Measurements from ENCODE around the gene MKS1.

The MKS1 gene

DNA sequence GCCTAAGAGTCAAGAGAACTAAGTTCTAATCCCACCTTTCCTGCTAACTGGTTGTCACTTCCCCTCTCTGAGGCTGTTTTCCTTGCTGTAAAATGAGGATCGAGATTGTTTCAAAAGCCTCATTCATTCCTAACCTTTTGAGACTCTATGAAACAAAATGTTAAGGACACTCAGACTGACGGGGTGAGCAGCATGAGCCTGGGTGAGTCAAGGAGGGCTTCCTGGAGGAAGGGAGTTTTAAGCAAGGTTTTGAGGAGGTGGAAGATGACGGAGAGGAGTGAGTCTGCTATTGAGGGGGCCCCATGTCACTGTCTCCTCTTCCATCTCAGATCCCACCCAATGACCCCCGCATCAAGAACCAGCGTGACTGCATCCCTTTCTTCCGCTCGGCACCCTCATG is 22.4 kb downstream of the MKS1 start:
- DNase-seq: no peak

GRCh38 chr17:58195518-58196123 is 23.4 kb downstream of the MKS1 start:
- DNase-seq: no peak

GRCh38 chr17:58193641-58194255 is 25.3 kb downstream of the MKS1 start:
- DNase-seq: no peak

GRCh38 chr17:58192612-58193011 is 26.4 kb downstream of the MKS1 start, which contains the start of gene EPX:
TSS of gene EPX (plus strand) at chr17:58192726. CDS start at chr17:58192847, 121 bp downstream.
- DNase-seq: no peak

GRCh38 chr17:58191241-58191896 is 27.7 kb downstream of the MKS1 start:
- DNase-seq: peak; percentile 14

DNA sequence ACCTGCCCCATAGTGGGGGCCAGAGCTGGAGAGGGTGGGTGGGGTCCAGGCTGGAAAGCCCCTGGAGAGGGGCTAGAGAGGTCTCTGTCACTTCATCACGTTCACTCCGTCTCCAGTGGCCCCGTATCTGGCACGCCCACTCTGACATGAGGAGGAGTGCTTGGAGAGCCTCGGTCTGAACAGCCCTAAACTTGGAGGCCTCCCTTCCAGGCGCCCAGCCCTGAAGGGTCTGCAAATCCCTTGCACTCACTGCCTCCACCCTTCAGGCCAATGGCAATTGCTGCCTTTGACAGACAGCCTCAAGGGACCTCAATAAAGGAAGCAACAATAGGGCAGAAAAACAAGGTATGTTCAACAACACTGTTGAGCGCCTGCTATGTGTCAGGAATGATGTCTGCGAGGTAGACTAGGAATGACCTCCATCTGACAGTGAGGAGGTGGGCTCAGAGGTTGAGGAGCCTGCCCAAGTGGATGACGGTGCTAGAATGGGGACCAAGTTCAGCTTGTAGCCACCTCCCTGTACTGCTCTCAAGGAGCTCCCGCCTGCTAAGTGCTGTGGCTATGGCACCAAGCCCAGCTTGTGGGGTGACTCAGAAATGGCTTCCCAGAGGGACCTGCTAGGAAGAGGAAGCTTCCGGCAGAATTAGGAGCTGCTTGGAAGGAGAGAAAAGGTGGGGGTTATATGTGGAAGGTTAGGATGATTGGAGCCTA is 29.5 kb downstream of the MKS1 start:
- DNase-seq: peak; percentile 43

- DNase-seq: no peak
Measured at GRCh38 chr17:58187675-58188074, 31.4 kb downstream of the MKS1 start.

- DNase-seq: no peak
Measured at GRCh38 chr17:58187063-58187462, 32.0 kb downstream of the MKS1 start.

- DNase-seq: no peak
Measured at GRCh38 chr17:58186591-58186990, 32.5 kb downstream of the MKS1 start.

DNA sequence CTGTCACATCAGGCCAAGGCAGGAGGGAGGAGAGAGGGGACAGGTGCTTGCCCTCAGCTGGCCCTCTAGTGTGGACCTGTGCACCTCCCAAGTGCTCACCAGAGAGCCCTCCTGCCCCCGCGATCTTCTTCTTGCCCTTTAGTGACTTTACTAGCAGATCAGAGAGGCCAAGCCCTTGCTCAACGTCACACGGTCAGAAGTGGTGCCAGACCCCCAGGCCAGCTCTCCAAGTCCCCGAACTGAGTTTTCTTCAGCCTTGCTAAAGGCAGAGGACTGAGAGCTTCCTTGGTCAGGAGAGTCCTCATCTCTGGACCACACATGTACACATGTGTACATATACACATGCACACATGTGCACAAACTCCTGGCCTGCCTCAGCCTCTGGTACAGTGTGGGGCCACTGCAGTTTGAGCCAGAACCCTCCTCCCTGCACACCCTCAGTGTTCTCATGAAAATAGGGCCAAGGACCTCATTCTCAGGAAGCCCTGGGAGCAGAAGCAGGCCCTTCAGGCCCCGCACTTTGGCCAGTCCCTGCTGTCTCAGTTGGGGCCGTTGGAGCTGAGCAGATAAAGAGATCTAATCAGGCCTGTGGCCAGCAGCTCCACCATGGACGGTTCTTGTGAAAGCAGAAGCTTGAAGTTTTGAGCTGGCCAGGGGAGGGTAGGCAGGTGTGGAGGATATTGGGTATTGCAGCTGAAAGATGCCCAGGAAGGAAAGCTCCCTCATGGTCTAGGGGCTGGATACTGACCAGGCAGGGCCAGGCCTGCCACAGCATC is 33.9 kb downstream of the MKS1 start:
- no peak for DNase-seq

GRCh38 chr17:58184308-58184985 is 34.6 kb downstream of the MKS1 start:
- DNase-seq: peak; percentile 66

DNA sequence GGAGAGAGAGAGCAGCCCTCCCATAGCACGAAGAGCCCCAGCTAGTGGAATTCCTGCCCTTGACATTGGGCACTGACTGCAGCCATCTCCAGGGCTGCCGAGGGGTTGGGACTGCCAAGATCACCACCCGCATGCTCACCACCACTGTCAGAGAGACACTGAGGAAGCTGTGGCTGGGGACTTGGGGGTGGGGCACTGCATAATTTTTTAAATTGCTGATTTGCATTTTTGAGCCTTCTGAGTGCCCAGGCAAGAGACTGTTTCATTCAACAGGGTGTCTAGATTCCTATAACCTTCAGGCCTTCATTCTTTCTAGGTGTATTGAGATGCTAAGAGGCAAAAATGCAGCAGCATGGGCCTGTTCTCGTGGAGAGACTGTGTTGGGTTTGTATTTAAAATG is 35.5 kb downstream of the MKS1 start:
- DNase-seq: no peak

DNA sequence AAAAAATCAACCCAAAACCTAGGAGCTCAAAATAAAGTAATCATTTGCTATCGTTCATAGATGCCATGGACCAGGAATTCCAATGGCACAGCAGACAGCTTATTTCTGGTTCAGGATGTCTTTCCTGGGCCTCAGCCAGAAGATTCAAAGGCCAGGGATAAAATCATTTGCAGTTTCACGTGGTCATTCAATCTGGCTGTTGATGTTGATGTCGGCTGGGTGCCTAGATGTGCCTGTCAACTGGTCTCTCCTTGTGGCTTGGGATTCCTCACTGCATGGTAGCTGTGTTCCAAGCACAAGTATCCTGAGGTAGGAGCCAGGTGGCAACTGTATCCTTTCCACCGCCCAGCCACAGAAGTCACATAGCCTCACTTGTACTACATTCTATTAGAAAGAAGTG is 37.3 kb downstream of the MKS1 start:
- no peak for DNase-seq

GRCh38 chr17:58176200-58176599 is 42.9 kb downstream of the MKS1 start:
- no peak for DNase-seq

DNA sequence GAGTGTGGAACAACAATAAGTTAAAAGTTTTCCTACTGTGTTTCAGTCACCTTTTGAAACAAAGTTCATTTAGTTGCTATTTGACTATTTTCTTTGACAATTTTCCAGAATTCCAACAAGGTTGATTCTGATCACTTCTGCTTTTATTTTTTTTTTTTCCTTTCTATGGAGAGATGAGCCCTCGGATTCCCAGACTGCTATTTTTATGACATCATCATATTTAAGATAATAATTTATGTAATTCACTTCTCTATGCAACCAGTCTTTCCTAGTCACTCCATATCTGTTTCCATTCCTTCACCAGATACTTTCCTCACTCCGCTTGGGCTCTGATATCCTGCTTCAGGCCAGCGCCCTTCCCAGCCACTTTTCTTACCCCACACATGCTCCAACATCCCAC is 44.2 kb downstream of the MKS1 start:
- DNase-seq: no peak

DNA sequence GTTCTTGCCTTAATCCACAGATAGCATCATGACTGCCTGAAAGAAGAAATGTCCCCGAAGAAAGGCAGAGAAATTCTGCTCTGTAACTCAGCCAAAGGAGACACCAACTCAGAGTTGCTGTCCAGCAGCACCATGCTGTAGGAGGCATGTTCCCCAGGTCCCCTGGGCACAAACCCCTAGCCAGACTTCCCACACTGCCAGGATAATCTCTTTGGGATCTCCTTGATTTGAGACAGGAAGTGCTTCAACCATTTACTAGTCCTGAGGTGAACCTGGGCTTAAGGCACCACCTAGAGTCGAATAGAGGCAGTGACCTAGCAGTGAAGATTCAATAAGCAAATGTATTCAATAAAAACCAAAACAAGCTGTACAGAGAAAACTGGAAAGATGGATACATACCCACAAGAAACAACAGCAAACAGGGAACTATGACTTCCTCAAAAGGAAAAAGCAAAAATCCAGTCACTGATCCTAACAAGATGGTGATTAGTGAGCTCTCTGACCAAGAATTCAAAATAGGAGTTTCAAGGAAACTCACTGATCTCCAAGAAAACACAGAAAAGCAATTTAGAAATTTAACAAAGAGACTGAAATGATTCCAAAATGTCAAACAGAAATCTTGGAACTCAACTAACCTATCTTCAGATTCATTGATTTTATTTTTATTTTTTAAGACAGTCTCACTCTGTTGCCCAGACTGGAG is 46.5 kb downstream of the MKS1 start:
- peak; percentile 78 for DNase-seq

- DNase-seq: no peak
Measured at GRCh38 chr17:58170622-58171021, 48.4 kb downstream of the MKS1 start.

DNA sequence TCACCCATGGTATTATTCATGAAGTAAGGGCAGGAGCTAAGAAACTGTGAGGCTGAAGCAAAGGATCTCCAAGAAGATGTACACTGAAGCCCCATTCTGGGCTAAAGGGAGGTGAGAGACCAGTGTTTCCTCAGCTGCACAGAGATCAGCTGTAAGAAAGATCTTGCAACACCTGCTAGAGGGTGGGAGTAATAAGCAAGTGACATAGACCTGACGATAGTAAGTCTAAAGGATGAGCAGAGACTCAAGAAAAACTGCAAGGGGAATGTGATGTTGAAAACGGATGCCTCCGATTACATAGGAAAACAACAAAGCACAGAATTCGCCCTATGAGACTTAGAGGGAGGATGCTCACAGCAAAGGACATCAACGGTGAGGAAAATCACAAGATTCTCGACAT is 52.4 kb downstream of the MKS1 start, which contains the start of gene OR4D2:
Gene OR4D2 (plus strand): TSS at position 301 of the 400 bp plus-strand sequence. CDS start 2,674 bp downstream, outside the sequence.
- no peak for DNase-seq

- DNase-seq: no peak
Measured at GRCh38 chr17:58165981-58166380, 53.1 kb downstream of the MKS1 start.

GRCh38 chr17:58161566-58161965 is 57.5 kb downstream of the MKS1 start:
- DNase-seq: no peak

DNA sequence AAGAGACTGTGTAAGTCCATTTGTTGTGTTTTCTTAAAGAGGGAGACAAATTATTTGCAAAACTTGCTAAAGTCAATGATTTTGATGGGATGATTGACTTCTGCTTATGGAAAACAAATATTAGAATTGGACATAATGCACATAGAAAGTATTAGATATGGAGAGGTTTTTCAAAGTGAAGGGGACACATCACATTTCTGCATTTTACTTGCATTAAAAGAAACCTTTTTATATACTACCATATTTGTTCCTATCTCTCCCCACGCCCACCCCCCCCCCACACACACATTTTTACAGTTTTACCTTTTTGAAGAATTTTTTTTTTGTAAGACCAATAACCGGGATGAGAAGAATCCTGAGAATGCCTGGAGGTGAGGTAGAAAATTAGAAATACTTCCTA is 60.9 kb downstream of the MKS1 start:
- DNase-seq: no peak

All from NCI-H69 (cell line).